Stimulated activated CD4-positive, alpha-beta T cell treated with anti-CD3 and anti-CD28 coated beads, Interleukin-15, amount 100 ng/mL, for 24 hours (primary cell): ENCODE data around the gene LY86.
"Not testable (repeated sequence)": the region's sequence is repeated elsewhere in the genome, so short reads cannot be mapped to it uniquely, and the experiment has no call there.

Experiments used
- DNase-seq: peaks from one replicate; pipeline ENCODE4 v3.0.0-alpha.2; 2020

LY86 gene

DNA sequence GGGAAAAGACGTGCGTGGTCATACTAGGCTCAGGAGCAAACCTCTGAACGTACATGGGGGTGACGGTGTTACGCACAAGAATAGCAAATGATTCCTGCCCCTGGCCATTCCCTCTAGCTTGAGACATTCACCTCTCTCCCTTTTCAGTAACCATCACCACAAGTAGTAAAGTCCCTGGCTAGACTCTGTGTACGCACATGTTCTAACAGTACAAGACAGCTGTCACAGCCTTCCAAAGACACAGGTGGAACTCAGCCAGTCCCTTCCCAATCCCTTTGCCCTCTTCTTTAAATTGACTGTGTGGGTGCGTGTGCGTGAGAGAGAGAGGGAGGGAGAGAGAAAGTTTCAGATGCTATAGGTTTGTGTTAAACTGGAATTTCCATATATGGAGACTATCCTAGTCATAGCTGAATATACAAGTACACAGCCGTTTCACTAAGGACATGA is 67.3 kb downstream of the LY86 start:
- peak; percentile 33 for DNase-seq

DNA sequence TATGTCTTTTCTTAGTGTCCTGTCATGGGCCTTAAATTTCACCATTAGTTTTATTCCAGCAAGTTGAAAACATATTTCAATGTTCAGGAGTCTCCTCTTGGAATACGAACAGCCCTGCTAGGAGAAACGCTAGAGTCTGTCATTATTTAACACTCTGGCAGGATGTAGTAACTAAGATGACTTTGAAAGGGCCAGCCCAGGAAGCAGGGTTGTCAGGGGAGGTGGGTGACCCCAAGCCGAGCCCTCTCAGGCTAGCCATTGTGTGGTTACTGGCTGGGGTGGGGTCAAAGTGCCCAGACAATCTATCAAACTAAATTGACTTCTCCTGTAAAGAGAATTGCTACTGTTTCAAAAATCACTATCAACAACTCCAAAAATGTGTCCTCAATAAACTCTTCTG is 67.8 kb downstream of the LY86 start:
- DNase-seq = no peak

DNA sequence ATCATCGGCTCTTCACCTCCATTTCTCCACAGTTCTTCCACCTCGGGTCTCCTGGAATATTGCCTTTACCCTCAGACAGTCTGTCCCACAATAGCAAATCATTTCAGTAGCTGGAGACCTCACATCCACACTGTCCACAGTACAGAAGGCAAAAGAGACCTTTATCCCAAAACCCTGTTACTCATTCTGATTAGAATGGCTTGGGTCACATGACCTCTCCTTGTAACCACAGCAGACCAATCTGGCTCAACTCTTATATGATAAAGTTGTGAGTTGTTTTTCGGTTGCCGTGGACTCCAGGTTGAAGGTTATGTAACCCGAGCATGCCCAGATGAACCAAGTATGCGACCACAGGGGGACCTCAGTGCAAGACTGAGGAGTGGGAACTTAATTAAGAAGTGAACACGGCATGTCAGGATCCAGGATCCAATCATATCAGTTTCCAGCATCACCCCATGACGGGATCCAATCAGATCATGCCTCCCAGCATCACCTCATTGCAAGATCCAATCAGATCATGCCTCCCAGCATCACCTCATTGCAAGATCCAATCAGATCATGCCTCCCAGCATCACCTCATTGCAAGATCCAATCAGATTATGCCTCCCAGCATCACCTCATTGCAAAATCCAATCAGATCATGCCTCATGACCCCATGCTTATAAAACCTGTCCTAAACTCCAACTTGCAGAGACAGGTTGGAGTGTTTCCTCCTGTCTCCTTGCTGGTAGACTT is 68.7 kb downstream of the LY86 start:
- no peak for DNase-seq

DNA sequence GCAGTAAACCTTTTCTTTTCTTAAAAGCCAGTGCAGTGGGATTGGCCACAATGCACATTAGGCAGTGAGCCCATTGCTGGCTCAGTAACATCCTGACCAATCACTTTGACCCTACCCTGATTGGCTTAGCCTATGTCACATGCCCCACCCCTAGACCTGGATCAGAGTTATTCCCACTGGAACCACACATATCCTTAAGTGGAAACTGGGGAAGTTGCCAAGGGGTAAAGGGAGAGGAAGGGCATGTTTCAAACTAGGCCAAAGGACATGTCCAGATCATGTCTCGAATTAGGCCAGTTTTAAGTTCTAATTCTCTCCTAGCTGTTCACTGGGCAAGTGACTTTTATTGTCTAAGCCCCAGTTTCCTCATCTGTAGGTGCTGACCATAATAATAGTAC is 69.3 kb downstream of the LY86 start:
- DNase-seq = no peak

DNA sequence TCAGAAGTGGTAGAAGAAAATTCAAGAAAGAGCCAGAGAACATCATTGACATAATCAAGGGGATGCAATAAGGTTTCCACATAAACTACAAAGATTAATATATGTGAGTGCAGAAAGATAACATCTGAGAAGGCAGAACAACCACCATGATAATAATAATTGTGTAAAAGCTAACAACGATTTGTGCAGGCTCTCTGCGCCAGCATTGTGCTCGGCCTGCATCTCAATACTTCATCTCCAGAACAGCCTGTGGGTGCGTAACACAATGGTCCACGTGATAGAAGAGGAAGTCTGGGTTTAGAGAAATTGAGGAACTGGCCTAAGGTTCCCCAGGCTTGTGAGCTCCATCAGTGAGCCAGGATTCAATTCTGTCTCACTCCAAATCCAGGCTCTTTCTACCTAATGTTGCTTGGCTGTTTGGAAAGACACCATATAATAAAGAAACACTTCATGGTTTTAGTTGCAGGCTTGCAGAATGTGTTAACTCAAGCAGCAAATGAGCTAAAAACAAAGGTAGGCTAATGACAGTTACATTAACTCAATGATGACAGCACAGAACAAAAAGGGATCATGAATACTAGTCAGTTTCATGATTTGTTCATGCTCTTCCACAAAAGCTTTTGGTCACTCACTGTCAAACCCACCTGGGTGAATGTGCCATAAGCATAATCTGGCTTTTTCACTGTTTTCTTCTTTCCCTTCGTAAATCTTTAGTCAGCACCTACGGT is 71.2 kb downstream of the LY86 start:
- DNase-seq = no peak

DNA sequence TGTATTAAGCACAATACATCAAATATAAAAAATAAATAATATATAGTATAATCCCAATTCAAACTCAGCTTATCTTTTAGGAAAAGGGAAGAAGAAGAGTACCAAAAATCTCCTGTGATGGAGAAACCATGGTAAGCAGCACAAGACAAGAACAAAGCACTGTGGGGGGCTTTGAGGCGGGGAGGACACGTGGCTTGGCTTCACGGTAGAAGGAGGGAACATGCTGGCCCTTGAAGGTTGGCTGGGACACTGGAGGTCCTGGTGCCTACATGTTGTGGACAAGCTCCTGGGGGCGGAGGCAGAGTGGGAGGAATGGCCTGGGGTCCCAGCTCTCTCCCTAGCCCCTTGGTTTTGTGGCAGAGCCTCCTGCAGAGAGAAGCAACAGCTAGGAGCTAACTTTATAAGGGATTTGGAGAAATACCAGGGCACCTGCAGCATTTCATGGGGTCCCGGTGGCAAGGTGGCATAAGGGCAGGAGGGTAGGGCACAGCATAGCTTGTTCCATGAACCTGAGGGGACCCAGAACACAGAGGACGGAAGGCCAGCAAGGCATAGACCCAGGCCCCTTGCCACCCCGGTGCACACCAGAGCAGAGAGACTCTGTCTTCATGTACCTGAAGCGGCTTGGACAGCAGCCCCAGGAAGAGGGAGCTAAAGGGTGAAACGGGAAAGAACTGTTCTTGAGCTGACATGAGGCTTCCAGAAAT is 72.0 kb downstream of the LY86 start:
- no peak for DNase-seq

DNA sequence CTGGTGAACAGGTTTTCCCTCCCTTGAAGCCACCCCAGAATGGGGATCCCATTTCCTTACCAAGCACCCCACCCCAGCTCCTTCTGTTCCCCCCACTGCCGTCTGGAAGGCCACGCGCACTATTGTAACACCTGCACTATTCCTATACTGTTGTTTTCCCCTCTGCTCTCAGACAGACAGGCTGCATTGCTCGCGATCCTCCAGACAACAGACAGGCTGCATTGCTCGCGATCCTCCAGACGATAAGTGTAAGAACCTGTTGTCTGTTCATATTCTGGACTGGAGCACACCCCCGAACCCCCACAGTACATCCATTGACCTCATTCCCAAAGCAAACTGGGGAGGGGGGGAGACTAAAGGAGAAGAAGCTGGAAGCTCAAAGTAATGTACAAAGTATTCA is 72.7 kb downstream of the LY86 start:
- no peak for DNase-seq

DNA sequence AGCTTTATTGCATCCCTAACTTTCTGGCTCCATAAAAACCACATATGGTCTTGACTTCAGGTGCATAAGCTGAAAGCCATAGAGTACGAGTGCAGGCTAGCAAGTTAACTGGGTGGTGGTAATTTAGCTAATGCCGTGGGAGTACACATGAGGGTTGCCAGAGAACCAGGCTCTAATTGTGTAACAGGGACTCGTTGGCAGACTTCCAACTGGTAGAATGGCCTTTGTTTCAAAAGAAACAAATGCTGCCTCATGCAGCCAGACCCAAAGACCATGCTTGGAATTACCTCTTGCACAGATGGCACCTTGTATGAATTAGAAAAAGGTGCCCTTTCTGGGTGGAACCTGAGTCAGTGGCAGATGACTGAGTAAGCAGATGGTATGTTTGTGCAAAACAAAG is 73.2 kb downstream of the LY86 start:
- no peak for DNase-seq

DNA sequence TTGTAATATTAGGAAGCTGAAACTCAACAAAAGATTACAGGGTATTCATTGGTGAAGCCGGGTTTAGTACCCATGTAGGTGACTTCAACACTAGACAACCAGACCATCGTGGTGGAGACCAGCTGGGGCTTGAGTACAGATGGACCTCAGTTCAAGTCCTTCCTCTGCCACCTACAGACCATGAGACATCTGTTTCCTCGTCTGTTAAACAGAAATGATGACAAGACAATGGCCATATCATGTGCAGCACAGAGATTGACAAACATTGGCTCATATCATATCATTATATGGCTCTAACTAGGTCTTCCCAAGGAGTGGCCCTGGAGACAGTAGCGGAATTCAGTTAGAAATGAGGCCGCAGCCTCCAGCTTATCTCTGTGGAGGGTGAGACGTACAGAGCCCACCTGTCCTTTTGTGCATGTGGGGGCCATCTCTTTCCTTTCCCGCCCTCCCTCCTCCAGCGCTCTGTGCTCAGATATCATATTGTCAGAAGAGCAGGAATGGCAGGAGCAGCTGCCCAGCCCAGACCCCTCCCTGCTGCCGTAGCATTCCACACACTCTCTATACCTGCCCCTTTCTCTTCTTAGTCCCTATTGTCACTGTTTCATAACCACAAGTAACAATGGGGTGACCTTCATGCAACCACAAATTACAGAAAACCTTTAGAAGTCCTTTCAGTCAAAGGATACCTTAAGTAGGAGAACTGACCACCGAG is 75.1 kb downstream of the LY86 start:
- no peak for DNase-seq

DNA sequence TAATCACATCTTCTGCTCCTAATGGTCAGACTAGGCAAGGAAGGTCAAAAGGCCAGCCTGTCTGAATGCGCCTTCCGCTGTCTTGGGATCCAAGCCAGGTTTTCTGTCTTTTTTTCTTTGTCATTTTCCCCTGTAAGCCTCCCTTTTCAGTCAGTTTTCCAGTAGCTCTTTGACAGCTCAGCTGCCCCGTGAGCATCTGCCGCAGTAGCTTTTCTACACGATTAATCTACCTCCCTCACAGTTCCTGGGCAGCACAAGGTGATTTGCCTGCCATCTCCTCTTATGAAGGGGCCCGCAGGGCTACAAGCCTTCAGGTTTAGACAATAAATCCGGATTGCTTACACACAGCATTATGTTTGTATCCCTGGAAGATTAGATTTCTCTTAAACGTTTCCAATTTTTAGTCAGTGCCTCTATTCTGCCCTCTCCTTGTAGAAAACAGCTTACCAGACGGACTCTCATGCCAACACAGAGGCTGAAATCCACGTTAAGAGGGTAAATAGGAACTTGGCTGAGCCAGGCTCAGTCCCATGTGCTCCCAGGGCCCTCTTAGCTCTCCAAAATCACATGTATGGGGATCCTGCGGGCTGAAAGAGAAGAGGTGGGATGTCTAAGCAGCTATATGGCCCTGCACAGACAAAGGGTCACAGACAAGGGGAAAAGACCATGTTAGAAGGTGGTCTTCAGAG is 77.2 kb downstream of the LY86 start:
- DNase-seq = no peak

DNA sequence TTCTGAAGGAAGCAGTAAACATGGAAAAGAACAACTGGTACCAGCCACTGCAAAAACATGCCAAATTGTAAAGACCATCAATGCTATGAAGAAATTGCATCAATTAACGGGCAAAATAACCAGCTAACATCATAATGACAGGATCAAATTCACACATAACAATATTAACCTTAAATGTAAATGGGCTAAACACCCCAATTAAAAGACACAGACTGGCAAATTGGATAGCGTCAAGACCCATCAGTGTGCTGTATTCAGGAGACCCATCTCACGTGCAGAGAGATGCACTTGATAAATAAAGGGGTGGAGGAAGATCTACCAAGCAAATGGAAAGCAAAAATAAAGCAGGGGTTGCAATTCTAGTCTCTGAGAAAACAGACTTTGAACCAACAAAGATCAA is 81.6 kb downstream of the LY86 start:
- not testable (repeated sequence) for DNase-seq

DNA sequence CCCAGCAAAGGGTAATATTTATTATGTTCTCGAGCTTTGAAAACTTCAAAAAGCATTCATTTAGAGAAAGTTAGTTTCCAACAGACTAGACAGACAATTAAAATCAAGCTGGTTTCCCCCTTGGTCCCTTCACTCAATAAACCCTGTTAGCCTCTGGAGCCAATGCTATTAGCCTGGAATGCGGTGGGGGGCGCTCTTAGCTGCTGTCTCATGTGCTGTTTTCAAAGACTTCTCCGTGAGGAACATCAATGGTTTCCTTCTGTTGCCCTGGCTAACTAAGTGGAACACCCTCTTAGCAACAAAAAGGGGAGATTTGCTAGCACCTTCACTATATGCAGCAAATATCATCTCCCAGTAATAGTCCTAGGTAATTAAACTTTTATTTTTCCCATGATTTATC is 86.4 kb downstream of the LY86 start:
- no peak for DNase-seq

DNA sequence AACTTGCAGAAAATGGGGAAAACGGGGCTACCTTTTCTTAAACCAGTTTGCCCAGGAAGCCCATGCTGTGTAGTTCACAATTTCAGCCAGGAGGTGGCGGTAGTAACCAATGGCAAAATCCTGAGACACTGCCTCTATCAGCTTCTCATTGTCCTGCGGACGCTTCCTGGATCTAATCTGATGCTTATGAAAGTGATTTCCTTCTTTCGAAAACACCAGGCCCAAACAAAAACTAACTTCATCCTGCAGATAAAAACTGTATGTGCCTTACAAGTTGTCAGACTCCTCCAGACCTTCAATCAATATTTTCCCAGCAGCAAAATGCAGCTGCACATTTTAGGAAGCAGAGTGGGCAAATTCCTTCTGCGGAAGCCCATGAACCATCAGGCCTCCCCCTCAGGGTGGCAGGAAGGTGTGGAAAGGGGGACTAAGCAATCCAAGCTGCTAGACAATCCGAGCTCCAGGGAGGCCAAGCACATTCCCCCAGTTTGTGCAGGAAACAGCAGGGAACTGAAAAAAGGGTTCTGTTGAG is 88.5 kb downstream of the LY86 start:
- peak; percentile 82 for DNase-seq

DNA sequence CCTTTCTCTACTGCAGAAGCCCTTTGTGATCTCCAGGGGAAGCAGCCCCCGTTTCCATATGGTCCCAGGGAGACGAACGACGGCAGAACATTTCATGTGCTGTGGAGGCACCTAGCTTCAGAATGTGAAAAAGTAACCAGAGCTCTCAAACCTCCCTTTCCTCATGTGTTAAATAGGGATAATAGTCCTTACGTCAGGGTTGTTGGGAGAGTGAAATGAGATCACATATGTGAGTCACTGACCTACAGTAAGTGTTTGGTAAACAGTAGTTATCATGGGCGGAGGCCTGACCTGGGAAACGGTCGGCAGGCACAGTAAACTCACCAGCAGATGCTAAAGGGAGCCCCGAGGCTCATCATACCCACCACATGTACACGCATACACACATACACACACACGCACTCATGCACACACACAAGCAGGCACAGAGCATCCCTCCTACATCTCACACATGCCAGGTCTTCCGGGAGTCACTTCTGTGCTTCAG is 89.7 kb downstream of the LY86 start:
- no peak for DNase-seq

DNA sequence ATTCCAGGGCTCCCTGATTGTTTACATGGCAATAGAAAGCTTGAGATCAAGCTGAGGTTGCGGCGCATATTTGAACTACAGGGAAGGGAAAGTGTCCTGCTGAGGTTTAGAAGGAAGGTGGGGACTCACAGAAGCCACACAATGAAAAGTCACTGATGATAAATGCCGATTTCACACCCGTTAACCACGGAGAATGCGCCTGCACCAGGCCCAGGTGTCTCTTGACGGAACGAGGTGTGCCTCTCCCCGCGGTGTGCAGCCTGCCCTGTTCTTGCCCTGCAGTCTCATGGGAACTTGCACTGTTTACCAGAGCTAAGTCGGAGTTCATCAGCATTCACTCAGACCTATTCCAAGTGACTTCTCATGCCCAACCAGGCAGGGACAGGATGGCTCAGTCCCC is 90.3 kb downstream of the LY86 start:
- DNase-seq = no peak

DNA sequence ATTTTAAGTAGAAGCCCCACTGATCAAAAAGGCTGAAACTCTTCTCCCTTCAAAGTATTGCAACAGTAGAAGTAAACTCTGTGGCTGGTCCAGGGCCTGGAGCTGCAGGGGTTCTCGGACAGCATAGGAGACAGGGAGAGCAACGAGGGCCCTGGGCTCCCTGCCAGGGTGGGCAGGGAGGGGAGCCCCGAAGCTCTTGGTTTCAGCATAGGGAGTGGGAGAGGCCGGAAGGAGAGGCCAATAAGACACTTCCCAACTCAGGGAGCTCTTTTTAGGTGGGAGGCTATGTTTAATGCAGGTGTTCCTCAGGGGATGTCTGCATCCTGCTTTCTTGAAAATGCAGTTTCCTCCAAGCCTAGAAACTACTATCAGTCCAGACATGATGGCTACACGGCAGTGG is 91.1 kb downstream of the LY86 start:
- DNase-seq = no peak

DNA sequence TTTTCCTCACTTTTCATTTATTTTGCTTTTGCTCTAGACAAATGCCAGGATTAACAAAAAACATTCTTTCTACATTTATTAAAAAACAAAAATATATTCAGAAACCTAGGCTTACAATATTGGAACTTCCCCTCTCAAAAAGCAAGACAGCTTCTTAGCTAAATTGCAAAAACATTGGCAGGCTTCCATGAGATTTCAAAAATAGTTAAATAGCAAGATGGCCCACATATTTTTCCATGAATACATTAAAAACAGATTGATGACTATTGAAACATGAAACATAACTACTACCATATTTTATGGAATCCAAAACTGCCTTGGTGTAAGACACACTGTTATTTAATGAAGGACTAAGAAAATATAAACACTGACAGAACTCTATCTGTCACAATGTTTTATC is 92.0 kb downstream of the LY86 start:
- DNase-seq = no peak

DNA sequence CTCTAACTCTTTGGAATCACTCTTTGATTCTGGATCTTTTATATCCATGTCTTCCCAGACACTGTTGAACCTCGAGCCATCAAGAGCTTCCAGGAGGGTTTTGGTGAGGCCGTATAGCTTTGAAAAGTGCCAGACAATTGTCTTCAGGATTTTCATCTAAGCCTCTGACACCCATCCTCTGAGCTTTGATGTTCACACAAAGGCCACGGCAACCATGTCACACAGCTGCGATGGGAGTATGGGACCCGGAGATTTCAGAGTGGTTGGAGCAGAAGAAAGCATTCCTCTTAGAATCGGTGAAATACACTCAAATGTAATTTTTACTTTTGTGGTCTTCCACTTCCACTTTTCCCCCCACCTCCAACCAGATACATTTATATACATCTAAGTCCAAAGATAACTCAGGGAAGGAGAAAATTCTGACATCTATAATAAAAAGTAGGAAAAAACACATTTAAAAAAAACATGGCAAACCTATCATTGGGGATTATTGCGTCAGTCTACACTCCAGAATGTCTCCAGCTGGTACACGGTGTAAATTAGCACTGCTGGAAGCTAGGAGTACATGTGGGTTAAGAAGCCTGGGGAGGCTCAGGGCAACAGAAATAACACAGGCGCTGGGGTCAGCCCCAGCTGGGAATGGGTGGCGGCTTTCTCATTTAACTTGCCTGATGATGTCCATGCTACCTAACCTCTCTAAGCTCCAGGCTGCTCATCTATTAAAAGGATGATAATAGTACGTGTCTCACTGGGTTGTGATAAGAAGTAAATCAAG is 92.7 kb downstream of the LY86 start:
- no peak for DNase-seq

DNA sequence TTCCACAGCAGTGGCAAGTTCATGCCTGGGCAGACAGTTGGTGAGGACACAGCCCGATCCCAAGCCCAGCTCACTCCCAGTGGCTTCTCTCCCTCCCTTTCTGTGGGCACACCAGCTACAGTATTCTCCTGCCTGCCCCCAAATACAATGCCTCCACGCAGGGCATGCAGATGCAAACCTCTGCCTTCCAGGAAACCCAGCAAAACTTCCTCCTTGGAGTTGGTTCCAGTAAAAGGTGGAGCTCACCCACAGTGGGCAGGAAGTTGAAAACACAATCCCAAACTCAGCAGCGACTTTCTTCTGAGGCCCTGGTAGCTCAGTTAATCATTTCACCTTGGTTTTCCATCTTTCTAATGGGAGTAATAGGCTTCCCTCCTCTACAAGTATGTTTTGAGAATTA is 93.7 kb downstream of the LY86 start:
- DNase-seq = no peak

DNA sequence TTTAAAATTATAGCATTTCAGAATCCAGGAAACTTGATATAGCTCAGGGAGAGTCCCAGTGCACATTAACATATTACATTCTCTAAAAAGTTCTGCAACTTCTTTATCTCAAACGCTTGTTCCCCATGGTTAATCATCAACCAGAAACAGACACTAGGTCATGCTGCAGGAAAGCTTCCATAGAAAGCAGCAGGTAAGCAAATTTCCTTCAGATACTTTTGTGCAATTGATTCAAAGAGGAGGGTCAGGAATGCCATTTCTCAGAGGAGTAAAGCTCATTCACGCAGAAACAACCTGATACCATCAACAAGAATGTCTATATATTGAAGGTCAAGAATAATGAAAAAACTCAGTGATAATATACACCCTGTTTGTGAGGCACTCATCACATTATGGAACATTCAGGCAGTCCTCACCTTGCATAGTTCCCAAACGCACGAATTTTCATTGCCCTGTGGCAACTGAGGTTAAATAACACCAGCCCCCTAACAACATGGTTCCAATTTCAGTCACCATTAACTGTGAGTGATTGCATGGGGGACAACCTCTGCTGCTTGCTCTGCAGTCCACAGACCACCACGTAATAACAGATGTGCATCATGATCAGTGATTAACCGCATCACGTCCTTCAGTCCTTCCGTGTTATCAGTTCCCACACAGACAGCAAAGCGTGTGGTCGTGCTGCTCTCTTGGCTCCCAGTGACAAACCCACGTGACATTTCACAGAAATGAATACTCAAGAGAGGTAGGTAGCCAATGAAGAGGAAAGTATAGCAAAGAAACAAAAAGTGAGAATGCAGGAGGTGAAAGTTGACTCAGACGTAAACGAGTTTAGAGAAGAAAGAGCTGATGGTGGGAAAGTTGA is 95.7 kb downstream of the LY86 start:
- DNase-seq = peak; percentile 54
